ENCODE data around the gene CCDC190.
"Not testable (repeated sequence)": the region's sequence is repeated elsewhere in the genome, so short reads cannot be mapped to it uniquely, and the experiment has no call there.

The CCDC190 gene

DNA sequence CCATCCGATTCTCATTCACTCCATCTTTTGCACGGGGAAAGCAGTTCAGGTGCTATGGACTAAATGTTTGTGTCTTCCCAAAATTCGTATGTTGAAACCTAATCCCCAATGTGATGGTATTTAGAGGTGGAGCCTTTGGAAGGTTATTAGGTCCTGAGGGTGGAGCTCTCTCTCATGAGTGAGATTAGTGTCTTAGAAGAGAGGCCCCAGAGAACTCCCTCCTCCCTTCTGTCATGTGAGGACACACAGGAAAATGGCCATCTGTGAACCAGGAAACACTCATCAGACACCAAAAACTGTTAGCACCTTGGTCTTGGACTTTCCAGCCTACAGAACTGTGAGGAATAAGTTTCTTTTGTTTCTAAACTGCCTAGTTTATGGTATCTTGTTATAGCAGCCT is 15.8 kb upstream of the CCDC190 start:
- DNase-seq = no peak

DNA sequence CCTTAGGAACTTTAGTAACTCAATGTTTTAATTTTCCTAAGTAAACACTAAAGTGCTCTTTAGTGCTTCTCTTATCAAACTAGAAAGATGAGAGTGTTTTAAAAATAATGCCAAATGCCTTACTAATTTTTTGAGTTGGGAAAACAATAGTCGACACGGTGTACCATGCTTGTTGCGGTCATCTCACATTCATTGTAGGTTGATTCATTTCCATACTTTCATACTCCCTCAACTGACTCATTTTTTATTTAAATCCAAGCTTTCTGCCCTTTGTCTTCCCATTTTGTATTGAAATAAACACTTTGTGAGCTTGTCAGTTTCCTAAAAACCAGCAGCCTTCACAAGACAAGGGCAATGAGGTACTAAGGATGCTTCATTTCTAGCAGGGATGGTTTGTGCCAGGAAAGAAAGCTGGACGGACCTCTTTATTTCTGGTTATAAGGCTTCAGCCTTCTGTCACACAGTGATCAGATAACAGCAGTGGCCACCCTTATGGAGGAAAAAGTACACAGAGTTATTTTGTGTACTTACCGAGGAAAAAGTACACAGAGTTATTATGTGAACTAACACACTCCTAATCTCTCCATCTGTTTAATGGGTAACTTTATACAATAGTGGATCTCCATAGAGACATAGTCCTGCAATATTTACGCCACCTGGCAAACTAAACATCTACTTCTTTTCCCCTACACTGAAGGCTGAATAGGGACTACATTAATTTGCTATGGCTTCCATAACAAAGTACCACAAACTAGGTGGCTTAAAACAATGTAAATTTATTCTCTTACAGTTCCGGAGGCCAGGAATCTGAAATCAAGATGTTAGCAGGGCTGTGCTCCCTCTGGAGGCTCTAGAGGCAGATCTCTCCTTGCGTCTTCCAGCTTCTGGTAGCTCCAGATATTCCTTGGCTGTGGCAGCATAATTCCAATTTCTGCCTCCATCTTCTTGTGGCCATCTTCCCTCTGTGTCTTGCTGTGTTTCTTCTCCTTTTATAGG is 13.0 kb upstream of the CCDC190 start:
- DNase-seq = no peak

- no peak for DNase-seq
Observed at GRCh38 chr1:162872981-162873380, 12.0 kb upstream of the CCDC190 start.

DNA sequence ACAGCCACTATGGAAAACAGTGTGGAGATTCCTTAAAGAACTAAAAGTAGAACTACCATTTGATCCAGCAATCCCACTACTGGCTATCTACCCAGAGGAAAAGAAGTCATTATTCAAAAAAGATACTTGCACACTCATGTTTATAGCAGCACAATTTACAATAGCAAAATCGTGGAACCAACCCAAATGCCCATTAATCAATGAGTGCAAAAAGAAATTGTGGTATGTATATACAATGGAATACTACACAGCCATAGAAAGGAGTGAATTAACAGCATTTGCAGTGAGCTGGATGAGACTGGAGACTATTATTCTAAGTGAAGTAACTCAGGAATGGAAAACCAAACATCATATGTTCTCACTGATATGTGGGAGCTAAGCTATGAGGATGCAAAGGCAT is 10.4 kb upstream of the CCDC190 start:
- not testable (repeated sequence) for DNase-seq

- no peak for DNase-seq
Observed at GRCh38 chr1:162868972-162869371, 8.0 kb upstream of the CCDC190 start.

DNA sequence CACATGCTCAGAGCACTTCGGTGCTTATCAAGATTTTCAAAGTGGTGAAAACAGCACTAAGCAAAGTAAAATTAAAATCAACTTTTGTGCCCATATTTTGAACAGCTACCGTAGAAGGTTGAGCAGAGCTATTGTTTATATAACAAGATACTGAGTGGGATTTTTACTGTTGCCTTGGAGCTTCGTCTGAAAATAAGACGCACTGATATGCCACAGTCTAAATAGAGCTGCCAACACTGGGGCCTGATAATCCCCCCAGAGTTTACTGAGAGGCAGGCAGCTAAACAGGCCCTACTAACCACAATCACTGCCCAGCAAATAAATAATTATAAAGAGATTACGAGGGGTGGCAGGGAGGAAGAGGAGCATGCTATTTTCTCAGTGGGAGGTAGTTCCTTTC is 650 bp upstream of the CCDC190 start:
- DNase-seq = no peak

- DNase-seq = no peak
Observed at GRCh38 chr1:162859191-162859590, 1.8 kb downstream of the CCDC190 start.

GRCh38 chr1:162857850-162858249 is 3.1 kb downstream of the CCDC190 start:
- no peak for DNase-seq

- no peak for DNase-seq
Observed at GRCh38 chr1:162856260-162856659, 4.7 kb downstream of the CCDC190 start.

GRCh38 chr1:162855461-162856150 is 5.4 kb downstream of the CCDC190 start:
- DNase-seq = no peak

DNA sequence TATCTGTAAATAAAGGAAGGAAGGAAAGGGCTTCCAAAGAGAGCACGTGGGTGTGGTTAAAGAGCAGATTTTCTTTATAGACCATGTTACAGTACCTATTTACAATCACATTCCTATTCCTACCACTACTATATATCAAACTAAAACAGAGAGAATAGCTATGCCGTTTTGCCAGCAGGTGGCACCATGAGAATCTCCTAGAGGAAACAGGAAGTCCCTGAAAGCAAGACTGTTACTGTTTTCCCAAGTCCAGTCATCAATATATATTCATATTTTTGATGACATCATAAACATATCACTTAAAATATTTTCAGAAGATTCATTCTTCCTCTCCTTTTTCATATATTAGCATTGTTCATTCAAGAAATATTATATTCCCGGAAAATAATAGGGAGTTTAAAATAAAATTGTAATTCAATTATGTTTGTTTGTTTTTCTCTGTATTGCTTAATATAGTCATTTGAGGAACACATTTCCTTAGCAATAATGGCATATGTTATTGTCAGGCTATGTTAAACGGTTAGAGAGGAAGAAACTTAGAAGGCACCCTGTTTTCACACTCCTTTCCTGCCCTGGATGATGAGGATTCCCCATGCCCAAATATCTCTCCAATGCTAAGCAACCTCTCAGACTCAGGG is 6.6 kb downstream of the CCDC190 start:
- peak; percentile 63 for DNase-seq

- DNase-seq = no peak
Observed at GRCh38 chr1:162851341-162851740, 9.6 kb downstream of the CCDC190 start.

DNA sequence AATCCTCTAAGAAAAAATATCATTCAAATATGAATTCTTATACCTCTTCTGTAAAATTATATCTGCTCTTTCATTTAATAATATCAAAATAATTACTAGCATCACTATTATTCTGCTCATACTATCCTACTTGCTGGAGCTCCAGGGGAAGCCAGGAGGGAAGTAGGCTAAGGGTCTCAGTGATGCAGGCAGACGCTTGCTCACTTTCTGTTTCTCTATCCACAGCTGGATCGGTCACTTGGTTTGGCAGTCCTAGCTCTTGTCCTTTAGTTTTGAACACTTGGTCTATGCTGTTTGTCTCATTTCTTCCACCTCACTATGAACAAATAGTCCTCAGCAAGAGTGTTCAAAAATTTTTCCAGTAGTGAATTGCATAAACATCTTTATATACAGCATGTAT is 11.3 kb downstream of the CCDC190 start:
- no peak for DNase-seq

GRCh38 chr1:162847839-162848453 is 13.0 kb downstream of the CCDC190 start:
- DNase-seq = peak; percentile 74

- no peak for DNase-seq
Observed at GRCh38 chr1:162846256-162847212, 14.4 kb downstream of the CCDC190 start.

DNA sequence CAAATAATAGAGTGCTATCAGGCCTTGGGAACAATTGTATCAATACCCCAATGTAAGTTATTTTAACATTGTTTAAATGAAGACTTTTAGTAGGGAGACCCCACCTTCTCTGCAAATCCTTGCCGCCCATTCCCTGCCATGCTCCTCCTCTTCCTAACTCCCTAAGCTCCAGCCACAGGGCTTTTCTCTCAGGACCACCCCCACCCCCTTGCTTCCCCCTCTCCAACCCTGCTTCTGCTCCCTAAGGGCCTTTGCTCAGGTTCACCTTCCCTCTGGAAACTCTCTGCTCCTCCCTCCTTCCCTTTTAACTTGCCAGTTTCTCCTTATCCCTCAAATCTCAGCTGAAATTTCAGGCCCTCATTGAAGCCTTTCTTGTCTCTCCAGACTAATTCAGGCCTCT is 16.8 kb downstream of the CCDC190 start:
- DNase-seq = no peak

DNA sequence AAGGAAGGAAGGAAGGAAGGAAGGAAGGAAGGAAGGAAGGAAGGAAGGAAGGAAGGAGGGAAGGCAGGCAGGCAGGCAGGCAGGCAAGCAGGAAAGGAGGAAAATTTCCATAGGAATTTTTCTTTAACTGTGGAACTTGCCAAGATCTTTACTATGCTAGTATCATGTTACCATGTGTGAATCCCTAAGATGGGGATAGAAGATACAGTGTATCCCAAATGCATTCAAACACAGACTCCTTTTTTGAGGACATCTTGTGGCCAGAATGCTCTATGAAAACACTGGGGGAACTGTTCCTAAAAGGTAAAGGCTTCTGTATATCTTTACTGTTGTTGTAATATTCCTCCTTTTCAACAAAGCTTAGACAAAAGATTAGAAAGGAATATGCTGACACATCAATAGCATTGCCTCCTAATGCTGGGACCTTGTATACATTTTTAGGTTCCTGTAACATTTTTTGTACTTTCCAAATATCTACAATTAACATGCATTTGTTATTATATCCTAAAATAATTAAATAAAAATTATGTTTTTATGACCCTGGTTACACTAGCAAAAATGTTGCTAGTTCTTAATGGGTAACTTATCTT is 20.6 kb downstream of the CCDC190 start:
- no peak for DNase-seq

DNA sequence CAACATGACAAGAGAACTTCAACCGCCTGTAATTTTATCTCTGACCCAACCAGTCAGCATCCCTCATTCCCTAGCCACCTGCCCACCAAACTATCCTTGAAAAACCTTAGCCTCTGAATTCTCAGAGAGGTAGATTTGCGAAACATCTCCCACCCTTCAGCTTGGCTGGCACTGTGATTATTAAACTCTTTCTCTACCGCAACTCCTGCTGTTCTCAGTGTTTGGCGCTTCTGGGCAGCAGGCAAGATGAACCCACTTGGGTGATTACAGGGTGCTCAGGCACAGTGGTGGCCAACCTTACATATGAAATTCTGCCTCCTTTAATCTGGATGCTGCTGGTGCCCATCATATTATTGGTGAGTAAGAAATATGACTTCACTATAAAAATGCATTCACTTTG is 22.1 kb downstream of the CCDC190 start:
- DNase-seq = no peak

DNA sequence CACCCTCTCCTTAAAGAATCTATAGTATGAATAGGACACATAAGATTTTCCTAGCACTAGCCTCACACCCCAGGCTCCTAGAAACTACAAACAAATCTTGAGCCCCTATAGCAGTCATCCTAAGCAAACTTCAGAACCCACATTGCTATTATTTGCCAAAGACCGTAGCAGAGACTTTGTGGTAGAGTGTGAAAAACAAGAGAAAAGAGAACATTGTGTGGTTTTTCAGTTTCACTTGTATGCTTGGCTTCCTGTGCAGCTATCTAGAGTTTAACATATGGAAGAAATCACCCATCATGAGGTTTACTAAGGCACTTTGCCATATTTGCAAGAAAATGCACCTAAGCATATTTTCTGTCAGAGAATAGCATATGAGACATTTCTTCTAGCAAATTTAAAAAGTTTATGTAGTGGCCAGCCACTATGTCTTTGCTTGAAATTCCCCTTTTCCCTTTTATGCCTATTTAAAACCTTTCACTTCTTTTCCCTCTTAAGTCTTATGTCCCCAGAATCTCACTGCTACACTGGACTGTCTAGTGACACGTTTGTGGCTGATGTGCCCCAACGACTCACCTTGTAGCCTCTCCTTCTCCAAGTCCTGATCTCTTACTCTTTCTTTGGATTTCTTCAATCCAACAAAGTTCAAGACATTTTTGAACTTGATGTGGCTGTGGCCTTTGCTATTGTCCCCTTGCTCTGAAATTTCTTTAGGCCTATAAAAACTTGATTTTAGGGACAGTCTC is 25.6 kb downstream of the CCDC190 start:
- DNase-seq = no peak

DNA sequence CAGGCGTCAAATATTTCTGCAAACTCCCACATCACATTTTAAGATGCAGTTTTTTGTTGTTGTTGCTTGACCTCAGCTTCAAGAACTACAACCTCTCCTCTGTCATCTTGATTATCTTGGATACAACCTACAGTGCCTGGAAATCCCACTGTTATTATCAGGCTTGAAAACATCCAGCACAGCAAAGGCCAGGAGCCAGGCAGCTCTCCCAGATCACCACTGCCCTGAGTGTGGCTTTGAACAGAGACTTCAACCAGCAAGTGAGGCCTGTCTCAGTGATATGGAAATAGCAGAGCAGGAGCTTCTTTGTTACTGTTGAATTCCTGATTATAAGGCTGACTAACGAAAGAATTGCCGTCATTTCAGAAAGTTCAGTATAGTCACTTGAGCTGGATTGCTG is 28.5 kb downstream of the CCDC190 start:
- no peak for DNase-seq

DNA sequence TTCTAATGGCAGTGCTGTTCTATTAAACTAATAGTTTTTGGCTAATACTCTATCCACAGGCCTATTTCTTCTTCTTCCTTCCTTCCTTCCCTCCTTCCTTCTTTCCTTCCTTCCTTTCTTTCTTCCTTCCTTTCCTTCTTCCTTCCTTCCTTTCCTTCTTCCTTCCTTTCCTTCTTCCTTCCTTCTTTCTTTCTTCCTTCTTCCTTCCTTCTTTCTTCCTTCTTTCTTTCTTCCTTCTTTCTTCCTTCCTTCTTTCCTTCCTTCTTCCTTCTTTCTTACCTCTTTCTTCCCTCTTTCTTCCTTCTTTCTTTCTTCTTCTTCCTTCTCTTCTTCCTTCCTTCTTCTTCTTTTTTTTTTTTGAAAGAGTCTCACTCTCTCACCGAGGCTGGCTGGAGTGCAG is 31.7 kb downstream of the CCDC190 start:
- no peak for DNase-seq

Data from islet precursor cell (in vitro differentiated cells).